Left ventricle myocardium inferior (tissue), 1 donor: ENCODE data around the gene DNAJC7. TPM values are rescaled to one million over a fixed set of nuclear protein-coding genes. Genes with fewer than 3 reads are reported as not detected.

Experiments
- DNase-seq: peaks from one replicate; pipeline ENCODE4 v3.0.0-alpha.2; 2020
- H3K27ac ChIP-seq: fragments of 200-600 bp; replicated peaks from 2 replicates; pipeline ENCODE4 v1.8.0; 2021
- H3K27me3 ChIP-seq: fragments of 200-600 bp; 2 replicates; pipeline ENCODE4 v1.8.0; 2021; ENCODE audit warnings: low read depth
- H3K36me3 ChIP-seq: fragments of 200-600 bp; 2 replicates; pipeline ENCODE4 v1.8.0; 2021
- H3K4me1 ChIP-seq: fragments of 200-600 bp; 2 replicates; pipeline ENCODE4 v1.8.0; 2021
- H3K4me3 ChIP-seq: fragments of 200-600 bp; 2 replicates; pipeline ENCODE4 v1.8.0; 2021; ENCODE audit warnings: mild to moderate bottlenecking, moderate library complexity
- H3K9me3 ChIP-seq: fragments of 200-600 bp; replicated peaks from 2 replicates; pipeline ENCODE4 v1.8.0; 2021
- intact Hi-C: fragments of 100-400 bp; cut with micrococcal nuclease; formaldehyde crosslinking; loops from one replicate; pipeline ENCODE4 v1.11.0; 2022
- long read RNA-seq: library from polyadenylated mRNA; unstranded; transcript quantifications from one replicate; pipeline ENCODE4 v2.0.0, GENCODE V29; 2021
- total RNA-seq: library from RNA; stranded (reverse); fragmentation: NEBNext Ultra II Directional; extraction: Animal tissue kit (Norgen Biotek cat#: 25700); gene quantifications from one replicate; pipeline ENCODE4 v1.2.1, GENCODE V29; 2021
- TF ChIP-seq, protein P1 (sequence below): fragments of 200-600 bp; IDR thresholded peaks from 2 replicates; pipeline ENCODE4 v1.8.0; 2021; ENCODE audit warnings: antibody characterized with exemption, mild to moderate bottlenecking, borderline replicate concordance
- donor health status: DM: no; HTN: yes; CAD: no; lungs with severe emphysema.

Gene DNAJC7, protein sequence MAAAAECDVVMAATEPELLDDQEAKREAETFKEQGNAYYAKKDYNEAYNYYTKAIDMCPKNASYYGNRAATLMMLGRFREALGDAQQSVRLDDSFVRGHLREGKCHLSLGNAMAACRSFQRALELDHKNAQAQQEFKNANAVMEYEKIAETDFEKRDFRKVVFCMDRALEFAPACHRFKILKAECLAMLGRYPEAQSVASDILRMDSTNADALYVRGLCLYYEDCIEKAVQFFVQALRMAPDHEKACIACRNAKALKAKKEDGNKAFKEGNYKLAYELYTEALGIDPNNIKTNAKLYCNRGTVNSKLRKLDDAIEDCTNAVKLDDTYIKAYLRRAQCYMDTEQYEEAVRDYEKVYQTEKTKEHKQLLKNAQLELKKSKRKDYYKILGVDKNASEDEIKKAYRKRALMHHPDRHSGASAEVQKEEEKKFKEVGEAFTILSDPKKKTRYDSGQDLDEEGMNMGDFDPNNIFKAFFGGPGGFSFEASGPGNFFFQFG
- 71.2 TPM for total RNA-seq
- long read RNA-seq, transcript DNAJC7-203 (14 exons, 2,022 nt): major isoform, 47 of 72 reads
- long read RNA-seq, partial matches to known transcripts: 9 of 72 reads
- long read RNA-seq, other reads (novel, unspliced or antisense): 16 of 72 reads

DNA sequence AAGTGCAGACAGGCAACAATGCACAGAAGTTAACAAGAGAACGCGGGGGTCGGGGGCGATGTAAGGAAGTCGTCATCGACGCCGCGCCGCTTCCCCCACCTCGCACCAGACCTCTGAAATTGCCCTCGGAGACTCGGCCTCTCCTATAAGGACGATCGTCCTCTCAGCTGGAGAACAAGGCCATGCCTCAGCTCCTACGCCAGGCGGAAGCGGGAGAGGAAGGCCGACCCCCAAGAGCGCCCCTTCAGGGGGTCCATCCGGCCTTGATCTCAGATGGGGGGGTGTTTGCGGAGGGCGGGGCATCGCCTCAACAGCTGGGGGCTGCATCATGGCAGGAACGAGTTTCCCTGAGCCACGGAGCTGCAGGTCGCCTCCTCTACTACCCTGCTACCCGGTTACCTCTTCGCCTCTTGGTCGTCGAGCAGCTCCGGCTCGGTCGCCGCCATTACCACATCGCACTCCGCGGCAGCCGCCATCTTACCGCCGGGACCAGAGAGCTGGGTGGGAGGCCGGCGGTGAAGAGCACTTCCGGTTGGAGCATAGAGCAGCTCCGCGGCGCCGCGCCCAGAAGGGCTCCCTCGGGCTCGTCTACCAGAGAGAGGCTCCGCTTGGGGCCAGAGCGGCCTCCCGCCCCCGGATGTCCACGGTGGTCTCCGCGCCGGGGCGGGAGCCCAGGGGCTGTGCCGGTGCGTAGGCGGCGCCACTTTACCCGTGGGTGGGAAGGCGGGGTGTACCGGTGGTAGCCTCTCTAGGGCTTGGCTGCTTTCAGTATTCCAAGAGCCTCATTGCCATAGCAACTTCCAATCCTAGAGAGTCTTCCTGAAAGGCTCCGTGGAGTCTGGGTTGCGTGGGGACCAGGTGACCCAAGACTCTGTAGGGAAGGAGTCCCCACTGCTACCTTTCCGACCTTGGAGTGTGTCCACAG is at the start of gene DNAJC7:
Gene DNAJC7 (minus strand): TSS at position 499 of the 925 bp plus-strand sequence. CDS start 23 bp downstream, at position 476.
- H3K36me3 ChIP-seq: peaks cover 8% of the 10 kb centered on the region
- TF ChIP-seq, protein P1, sequence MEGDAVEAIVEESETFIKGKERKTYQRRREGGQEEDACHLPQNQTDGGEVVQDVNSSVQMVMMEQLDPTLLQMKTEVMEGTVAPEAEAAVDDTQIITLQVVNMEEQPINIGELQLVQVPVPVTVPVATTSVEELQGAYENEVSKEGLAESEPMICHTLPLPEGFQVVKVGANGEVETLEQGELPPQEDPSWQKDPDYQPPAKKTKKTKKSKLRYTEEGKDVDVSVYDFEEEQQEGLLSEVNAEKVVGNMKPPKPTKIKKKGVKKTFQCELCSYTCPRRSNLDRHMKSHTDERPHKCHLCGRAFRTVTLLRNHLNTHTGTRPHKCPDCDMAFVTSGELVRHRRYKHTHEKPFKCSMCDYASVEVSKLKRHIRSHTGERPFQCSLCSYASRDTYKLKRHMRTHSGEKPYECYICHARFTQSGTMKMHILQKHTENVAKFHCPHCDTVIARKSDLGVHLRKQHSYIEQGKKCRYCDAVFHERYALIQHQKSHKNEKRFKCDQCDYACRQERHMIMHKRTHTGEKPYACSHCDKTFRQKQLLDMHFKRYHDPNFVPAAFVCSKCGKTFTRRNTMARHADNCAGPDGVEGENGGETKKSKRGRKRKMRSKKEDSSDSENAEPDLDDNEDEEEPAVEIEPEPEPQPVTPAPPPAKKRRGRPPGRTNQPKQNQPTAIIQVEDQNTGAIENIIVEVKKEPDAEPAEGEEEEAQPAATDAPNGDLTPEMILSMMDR: no peak
- H3K27me3 ChIP-seq: no peaks in the 10 kb centered on the region
- no peaks in the 10 kb centered on the region for H3K9me3 ChIP-seq
- H3K27ac ChIP-seq: peak within 1 kb of the TSS; percentile 90
- intact Hi-C loops: no loop called here
- peak; percentile 92 for DNase-seq
- H3K4me3 ChIP-seq: peak within 1 kb of the TSS; percentile 84
- H3K4me1 ChIP-seq: peaks cover 84% of the 10 kb centered on the region

DNA sequence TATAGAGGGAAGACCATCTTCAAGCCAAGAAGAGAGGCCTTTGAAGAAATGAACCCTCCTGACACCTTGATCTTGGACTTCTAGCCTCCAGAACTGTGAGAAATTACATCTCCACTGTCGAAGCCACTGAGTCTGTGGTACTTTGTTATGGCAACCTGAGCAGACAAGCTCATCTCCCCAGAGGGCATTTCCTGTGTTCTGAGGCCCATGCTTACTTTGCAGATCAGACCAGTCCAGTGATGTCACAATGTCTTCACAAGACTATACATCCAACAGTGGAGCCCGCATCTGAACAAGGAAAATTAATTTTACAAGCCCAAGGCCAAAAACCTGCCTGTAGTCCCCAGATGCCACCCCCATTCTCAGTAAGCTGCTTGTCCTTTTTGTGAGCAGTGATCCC is 48.0 kb upstream of the DNAJC7 start:
- H3K4me1 ChIP-seq: peaks cover 6% of the 10 kb centered on the region
- no peak for DNase-seq
- H3K4me3 ChIP-seq: no peak overlapping the region
- no peaks in the 10 kb centered on the region for H3K9me3 ChIP-seq
- no peak overlapping the region for H3K27ac ChIP-seq
- intact Hi-C loops: no loop called here
- TF ChIP-seq, protein P1: no peak
- peaks cover 27% of the 10 kb centered on the region for H3K27me3 ChIP-seq
- H3K36me3 ChIP-seq: no peaks in the 10 kb centered on the region

DNA sequence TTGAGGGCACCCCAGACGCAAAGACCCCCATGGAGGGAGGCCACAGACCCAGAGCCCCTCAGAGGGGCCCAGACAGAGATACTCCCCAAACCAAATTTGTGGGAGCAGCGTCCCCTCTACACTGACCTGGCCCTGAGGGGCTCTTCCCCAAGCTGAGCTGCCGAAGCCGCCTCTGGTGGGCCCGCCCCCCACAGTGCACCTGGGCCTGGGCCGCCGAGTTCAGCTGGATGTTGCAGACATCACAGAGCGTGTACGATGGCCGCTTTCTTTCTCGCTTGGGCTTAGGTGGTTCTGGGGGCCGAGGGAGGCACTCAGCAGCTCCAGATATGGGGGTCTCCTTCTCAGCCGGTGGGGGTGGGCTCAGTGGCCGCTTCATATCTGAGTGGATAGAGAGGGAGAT is 45.4 kb upstream of the DNAJC7 start:
- TF ChIP-seq, protein P1: no peak
- DNase-seq: no peak
- H3K27ac ChIP-seq: no peak overlapping the region
- intact Hi-C loops: no loop called here
- H3K36me3 ChIP-seq: no peaks in the 10 kb centered on the region
- no peak overlapping the region for H3K4me3 ChIP-seq
- no peaks in the 10 kb centered on the region for H3K9me3 ChIP-seq
- peaks cover 6% of the 10 kb centered on the region for H3K4me1 ChIP-seq
- H3K27me3 ChIP-seq: peaks cover 23% of the 10 kb centered on the region

DNA sequence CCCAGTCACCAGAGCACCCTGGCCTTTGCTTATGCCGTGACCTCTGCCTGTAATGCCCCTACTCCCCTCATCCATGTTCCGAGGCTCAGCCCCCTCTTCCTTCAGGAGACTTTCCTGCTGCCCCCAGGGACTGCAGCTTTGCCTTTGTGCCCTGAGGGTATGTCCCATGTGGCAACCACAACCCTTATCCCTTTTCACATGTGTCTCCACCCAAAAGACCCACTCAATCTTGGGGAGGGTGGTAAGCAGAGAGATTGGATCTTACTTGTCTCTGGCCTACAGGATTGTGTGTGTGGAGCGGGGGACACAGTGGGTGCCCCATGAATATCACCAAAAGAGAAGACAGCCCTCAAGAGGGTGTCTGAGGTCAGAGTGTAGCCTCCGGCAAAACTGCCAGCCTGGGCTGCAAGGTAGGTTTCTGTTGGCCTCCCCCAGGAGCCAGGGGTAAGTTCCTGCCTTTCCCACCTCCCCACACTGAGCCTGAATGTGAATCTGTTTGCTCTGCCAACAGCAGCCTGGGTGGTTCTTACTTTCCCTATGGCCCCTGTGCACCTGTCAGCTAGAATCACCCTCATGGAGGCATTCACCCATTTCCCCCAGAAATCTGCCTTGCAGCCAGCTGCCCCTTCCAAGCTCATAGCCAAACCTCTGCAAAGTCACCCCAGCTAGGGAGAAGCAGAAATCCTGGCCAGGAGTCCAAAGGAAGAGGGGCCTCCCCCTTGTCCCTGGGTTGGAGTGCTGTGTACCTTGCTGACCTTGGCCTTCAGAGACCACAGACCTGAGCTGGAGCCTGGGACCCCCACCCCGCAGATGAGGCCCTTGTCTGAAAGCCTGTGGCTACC is 44.6 kb upstream of the DNAJC7 start:
- intact Hi-C loops: no loop called here
- H3K9me3 ChIP-seq: no peaks in the 10 kb centered on the region

More for the DNA sequence above, 44.6 kb upstream of the DNAJC7 start:
- Histone ChIP-seq H3K27ac (no peak overlapping the region), H3K4me1 (peaks cover 6% of the 10 kb centered on the region), H3K4me3 (no peak overlapping the region), H3K36me3 (no peaks in the 10 kb centered on the region), H3K27me3 (peaks cover 22% of the 10 kb centered on the region)
- TF ChIP-seq, protein P1: no peak
- no peak for DNase-seq
